ENCODE data around the gene PEX11G. TPM values are rescaled to one million over a fixed set of nuclear protein-coding genes. Genes with fewer than 3 reads are reported as not detected.

Gene PEX11G
- total and polyA plus RNA-seq, 2 experiments from 2014 or later, result 2.2 TPM

- TF ChIP-seq ZNF462 (CRISPR knock-in tag; IDR thresholded peaks at IDR 0.05) (no peak), ZNF331 (CRISPR knock-in tag; IDR thresholded peaks at IDR 0.05; ENCODE audit: low read depth) (no peak), CREB1 (CRISPR knock-in tag; IDR thresholded peaks at IDR 0.05; ENCODE audit: low read depth) (peak; percentile 95), ETS1 (IDR thresholded peaks at IDR 0.05) (peak; percentile 98), ZNF114 (CRISPR knock-in tag; IDR thresholded peaks at IDR 0.05) (no peak), EZH2phosphoT487 (IDR thresholded peaks at IDR 0.05; ENCODE audit: unreplicated experiment) (no peak), POLR2AphosphoS5 (IDR thresholded peaks at IDR 0.05; ENCODE audit: low read depth) (peak; percentile 79)
Observed at GRCh38 chr19:7535047-7535997, 46.5 kb upstream of the PEX11G start, which contains the start of gene PNPLA6 (continued).

Measured in GM23338 (cell line).